ENCODE data around the gene SCGB1C2.

The SCGB1C2 gene

GRCh38 chr17:151886-152859 lies 14.8 kb downstream of the SCGB1C2 start:
- no peak for TF ChIP-seq L3MBTL2 (conservative IDR thresholded peaks at IDR 0.05)
- POLR2A ChIA-PET: interaction anchor here (0.6 kb wide), 1 partner anchor 631 kb away, joined by 3 read pairs; no protein-coding TSS in a partner anchor
- CTCF ChIA-PET: no interaction called here

GRCh38 chr17:152860-153420 lies 15.6 kb downstream of the SCGB1C2 start:
- ChIA-PET CTCF (no interaction called here), POLR2A (no interaction called here)
- TF ChIP-seq HDGF (IDR thresholded peaks at IDR 0.05; ENCODE audit: borderline replicate concordance): no peak
- no peak for TF ChIP-seq ZNF384 (IDR thresholded peaks at IDR 0.05)
- TF ChIP-seq NFRKB (IDR thresholded peaks at IDR 0.05): no peak
- no peak for DNase-seq (ENCODE audit: extremely low spot score)

More at GRCh38 chr17:151886-152859, 14.8 kb downstream of the SCGB1C2 start:
- no peak for DNase-seq (ENCODE audit: extremely low spot score)

- POLR2A ChIA-PET: no interaction called here
- DNase-seq (ENCODE audit: extremely low spot score): no peak
- TF ChIP-seq ELF4 (IDR thresholded peaks at IDR 0.05) (no peak), ZNF384 (IDR thresholded peaks at IDR 0.05) (no peak), CTBP1 (IDR thresholded peaks at IDR 0.05; ENCODE audit: borderline replicate concordance) (no peak), NFRKB (IDR thresholded peaks at IDR 0.05) (no peak), ARNT (IDR thresholded peaks at IDR 0.05) (no peak), FOXM1 (IDR thresholded peaks at IDR 0.05; ENCODE audit: borderline replicate concordance) (no peak), SUZ12 (IDR thresholded peaks at IDR 0.05) (no peak), LEF1 (IDR thresholded peaks at IDR 0.05; ENCODE audit: borderline replicate concordance) (no peak), FOXA1 (IDR thresholded peaks at IDR 0.05) (no peak), PKNOX1 (IDR thresholded peaks at IDR 0.05) (no peak), HDGF (IDR thresholded peaks at IDR 0.05; ENCODE audit: borderline replicate concordance) (no peak), TARDBP (IDR thresholded peaks at IDR 0.05) (no peak)
- CTCF ChIA-PET: no interaction called here
Measured at GRCh38 chr17:153851-154250, 16.5 kb downstream of the SCGB1C2 start.

- DNase-seq (ENCODE audit: extremely low spot score): no peak
- CTCF ChIA-PET: no interaction called here
- TF ChIP-seq ELF4 (IDR thresholded peaks at IDR 0.05): no peak
- no peak for TF ChIP-seq ARNT (IDR thresholded peaks at IDR 0.05)
- no peak for TF ChIP-seq FOXK2 (IDR thresholded peaks at IDR 0.05)
- no peak for TF ChIP-seq PKNOX1 (IDR thresholded peaks at IDR 0.05)
- TF ChIP-seq SP1 (IDR thresholded peaks at IDR 0.05): no peak
- TF ChIP-seq FOXA1 (IDR thresholded peaks at IDR 0.05): no peak
- no peak for TF ChIP-seq SUZ12 (IDR thresholded peaks at IDR 0.05)
- TF ChIP-seq BHLHE40 (IDR thresholded peaks at IDR 0.05; ENCODE audit: borderline replicate concordance): no peak
- no peak for TF ChIP-seq LEF1 (IDR thresholded peaks at IDR 0.05; ENCODE audit: borderline replicate concordance)
- TF ChIP-seq L3MBTL2 (conservative IDR thresholded peaks at IDR 0.05): no peak
- POLR2A ChIA-PET: no interaction called here
Measured at GRCh38 chr17:155576-155975, 18.2 kb downstream of the SCGB1C2 start.

- POLR2A ChIA-PET: no interaction called here
- TF ChIP-seq LEF1 (IDR thresholded peaks at IDR 0.05; ENCODE audit: borderline replicate concordance) (no peak), FOXM1 (IDR thresholded peaks at IDR 0.05; ENCODE audit: borderline replicate concordance) (no peak), ZNF384 (IDR thresholded peaks at IDR 0.05) (no peak), CTBP1 (IDR thresholded peaks at IDR 0.05; ENCODE audit: borderline replicate concordance) (no peak), SUZ12 (IDR thresholded peaks at IDR 0.05) (no peak), FOXK2 (IDR thresholded peaks at IDR 0.05) (no peak), FOXA1 (IDR thresholded peaks at IDR 0.05) (no peak), L3MBTL2 (conservative IDR thresholded peaks at IDR 0.05) (no peak), PKNOX1 (IDR thresholded peaks at IDR 0.05) (no peak), SP1 (IDR thresholded peaks at IDR 0.05) (no peak), NFRKB (IDR thresholded peaks at IDR 0.05) (no peak), BHLHE40 (IDR thresholded peaks at IDR 0.05; ENCODE audit: borderline replicate concordance) (no peak), ELF4 (IDR thresholded peaks at IDR 0.05) (no peak), ARNT (IDR thresholded peaks at IDR 0.05) (no peak), HDGF (IDR thresholded peaks at IDR 0.05; ENCODE audit: borderline replicate concordance) (no peak), TARDBP (IDR thresholded peaks at IDR 0.05) (no peak)
Measured at GRCh38 chr17:156094-156621, 18.8 kb downstream of the SCGB1C2 start.

GRCh38 chr17:156946-157345 lies 19.6 kb downstream of the SCGB1C2 start:
- CTCF ChIA-PET: no interaction called here
- POLR2A ChIA-PET: no interaction called here
- no peak for DNase-seq (ENCODE audit: extremely low spot score)
- TF ChIP-seq FOXA1 (IDR thresholded peaks at IDR 0.05) (no peak), CTBP1 (IDR thresholded peaks at IDR 0.05; ENCODE audit: borderline replicate concordance) (no peak), TARDBP (IDR thresholded peaks at IDR 0.05) (no peak), ARNT (IDR thresholded peaks at IDR 0.05) (no peak), LEF1 (IDR thresholded peaks at IDR 0.05; ENCODE audit: borderline replicate concordance) (no peak), FOXK2 (IDR thresholded peaks at IDR 0.05) (no peak), SUZ12 (IDR thresholded peaks at IDR 0.05) (no peak), BHLHE40 (IDR thresholded peaks at IDR 0.05; ENCODE audit: borderline replicate concordance) (no peak), HDGF (IDR thresholded peaks at IDR 0.05; ENCODE audit: borderline replicate concordance) (no peak)

More at GRCh38 chr17:156094-156621, 18.8 kb downstream of the SCGB1C2 start:
- CTCF ChIA-PET: no interaction called here
- DNase-seq (ENCODE audit: extremely low spot score): no peak

All from HEK293T (cell line).